Peyer's patch (tissue), 4 donors: ENCODE measurements around the gene CFD. TPM values are rescaled to one million over a fixed set of nuclear protein-coding genes. Genes with fewer than 3 reads are reported as not detected.

Source experiments
- DNase-seq, 3 donors: peaks; one replicate each; pipeline ENCODE4 v3.0.0-alpha.2; 2017 to 2019
- H3K27ac ChIP-seq, 4 donors: fragments of 200-600 bp; sonication (generic); one replicate each; pipeline ENCODE4 v1.5.1; 2016 to 2019
- H3K27me3 ChIP-seq, 2 donors: fragments of 200-600 bp; sonication (generic); one replicate each; pipeline ENCODE4 v1.5.1; 2019
- H3K36me3 ChIP-seq, 3 donors: fragments of 200-600 bp; sonication (generic); one replicate each; pipeline ENCODE4 v1.5.1; 2016 to 2019
- H3K4me1 ChIP-seq, 4 donors: fragments of 200-600 bp; sonication (generic); one replicate each; pipeline ENCODE4 v1.5.1; 2016 to 2019
- H3K4me3 ChIP-seq, 4 donors: fragments of 200-600 bp; sonication (generic); 1 replicate in 3 of 4; 2 replicates in 1 of 4; pipeline ENCODE4 v1.5.1; 2016 to 2019; ENCODE audit warnings: mild to moderate bottlenecking in 1 of 4
- H3K9me3 ChIP-seq, 4 donors: fragments of 200-600 bp; sonication (generic); one replicate each; pipeline ENCODE4 v1.5.1; 2016 to 2019; ENCODE audit warnings: mild to moderate bottlenecking in 1 of 4
- CTCF ChIP-seq, 6 experiments: fragments of 450-650 bp in 4 of 6; fragments of 200-600 bp in 2 of 6; sonication (generic) in 1 of 6; IDR thresholded peaks; one replicate each; pipeline ENCODE4 v1.5.1; 2017 to 2019; ENCODE audit warnings: antibody characterized with exemption in 6 of 6, mild to moderate bottlenecking in 3 of 6, moderate library complexity in 1 of 6
- POLR2A ChIP-seq, 2 donors: fragments of 450-650 bp; IDR thresholded peaks; one replicate each; pipeline ENCODE4 v1.5.1; 2017; ENCODE audit warnings: antibody characterized with exemption in 2 of 2, mild to moderate bottlenecking in 2 of 2, moderate library complexity in 2 of 2
- total RNA-seq, 4 donors: library from RNA; depleted of rRNA; stranded (reverse); fragments of >200 nt; gene quantifications; one replicate each; pipeline ENCODE4 v1.1.0, GENCODE V29; 2016

Gene CFD
- total RNA-seq, 4 donors from 2014 or later = 140 to 403 (median 303) TPM

GRCh38 chr19:882871-883497 is 23.5 kb downstream of the CFD start:
- H3K27ac ChIP-seq = no peak overlapping the region
- TF ChIP-seq CTCF (IDR thresholded peaks at IDR 0.05) (no peak), POLR2A (IDR thresholded peaks at IDR 0.05) (no peak)
- H3K4me1 ChIP-seq = no peaks in the 10 kb centered on the region
- no peaks in the 10 kb centered on the region for H3K9me3 ChIP-seq
- H3K4me3 ChIP-seq = no peak overlapping the region
- H3K36me3 ChIP-seq = peaks cover 0 to 72% (median 0%) of the 10 kb centered on the region in 3 donors
- DNase-seq = no peak
- no peaks in the 10 kb centered on the region for H3K27me3 ChIP-seq

- Histone ChIP-seq H3K27ac (no peak overlapping the region), H3K4me3 (no peak overlapping the region), H3K4me1 (no peaks in the 10 kb centered on the region), H3K27me3 (no peaks in the 10 kb centered on the region), H3K9me3 (no peaks in the 10 kb centered on the region), H3K36me3 (peaks cover 0 to 78% (median 0%) of the 10 kb centered on the region in 3 donors)
- DNase-seq = no peak
- no peak for TF ChIP-seq CTCF (IDR thresholded peaks at IDR 0.05)
- no peak for TF ChIP-seq POLR2A (IDR thresholded peaks at IDR 0.05)
Observed at GRCh38 chr19:883661-884211, 24.3 kb downstream of the CFD start.

GRCh38 chr19:884420-885211 is 25.2 kb downstream of the CFD start:
- Histone ChIP-seq H3K36me3 (peaks cover 0 to 86% (median 0%) of the 10 kb centered on the region in 3 donors), H3K4me3 (no peak overlapping the region), H3K27me3 (no peaks in the 10 kb centered on the region), H3K9me3 (no peaks in the 10 kb centered on the region), H3K27ac (no peak overlapping the region), H3K4me1 (no peaks in the 10 kb centered on the region)
- no peak for TF ChIP-seq CTCF (IDR thresholded peaks at IDR 0.05)
- no peak for TF ChIP-seq POLR2A (IDR thresholded peaks at IDR 0.05)
- no peak for DNase-seq

GRCh38 chr19:885536-886224 is 26.2 kb downstream of the CFD start:
- no peak for DNase-seq
- TF ChIP-seq CTCF (IDR thresholded peaks at IDR 0.05) = no peak
- no peak for TF ChIP-seq POLR2A (IDR thresholded peaks at IDR 0.05)
- Histone ChIP-seq H3K36me3 (peaks cover 0 to 86% (median 0%) of the 10 kb centered on the region in 3 donors), H3K9me3 (no peaks in the 10 kb centered on the region), H3K4me3 (no peak overlapping the region), H3K4me1 (no peaks in the 10 kb centered on the region), H3K27me3 (no peaks in the 10 kb centered on the region), H3K27ac (no peak overlapping the region)

GRCh38 chr19:887072-887471 is 27.6 kb downstream of the CFD start:
- TF ChIP-seq CTCF (IDR thresholded peaks at IDR 0.05) (no peak), POLR2A (IDR thresholded peaks at IDR 0.05) (no peak)
- peaks cover 0 to 78% (median 0%) of the 10 kb centered on the region in 3 donors for H3K36me3 ChIP-seq
- H3K4me1 ChIP-seq = peaks cover 0 to 10% (median 3%) of the 10 kb centered on the region in 4 donors
- DNase-seq = no peak
- H3K9me3 ChIP-seq = no peaks in the 10 kb centered on the region
- no peak overlapping the region for H3K4me3 ChIP-seq
- H3K27ac ChIP-seq = no peak overlapping the region
- no peaks in the 10 kb centered on the region for H3K27me3 ChIP-seq
